HL-60 (cell line): ENCODE measurements around the gene GRID1.

Experiments
- DNase-seq, 2 experiments: peaks; one replicate each; pipeline ENCODE4 v3.0.0-alpha.2; 2010 to 2020; ENCODE audit warnings: low read depth in 1 of 2, low spot score in 1 of 2
- H3K27ac ChIP-seq: fragments of 250-450 bp; sonication (Bioruptor Pico); replicated peaks from 2 replicates; pipeline ENCODE4 v1.5.1; 2020; ENCODE audit warnings: mild to moderate bottlenecking, moderate library complexity
- H3K27me3 ChIP-seq: fragments of 250-450 bp; sonication (Bioruptor Pico); 2 replicates; pipeline ENCODE4 v1.5.1; 2021; ENCODE audit warnings: mild to moderate bottlenecking, moderate library complexity; ENCODE audit not compliant: insufficient read depth, poor library complexity, severe bottlenecking
- H3K4me3 ChIP-seq: replicated peaks from 2 replicates; pipeline ENCODE4 v1.5.1; 2011; ENCODE audit warnings: mild to moderate bottlenecking, control low read depth, low read length; ENCODE audit not compliant: insufficient read depth
- GABPA ChIP-seq: IDR thresholded peaks from 2 replicates; pipeline ENCODE4 v1.6.1; 2012; ENCODE audit warnings: low read depth
- POLR2AphosphoS5 ChIP-seq: IDR thresholded peaks from 2 replicates; pipeline ENCODE4 v1.6.1; 2012; ENCODE audit warnings: low read depth
- SPI1 ChIP-seq: IDR thresholded peaks from 2 replicates; pipeline ENCODE4 v1.6.1; 2012; ENCODE audit warnings: low read depth, mild to moderate bottlenecking, borderline replicate concordance
- TF ChIP-seq, protein P1 (sequence below): IDR thresholded peaks from one replicate; pipeline ENCODE4 v1.5.1; 2011; ENCODE audit warnings: low read length, control low read depth, inconsistent platforms; ENCODE audit not compliant: insufficient read depth
- TF ChIP-seq, protein P2 (sequence below): IDR thresholded peaks from 2 replicates; pipeline ENCODE4 v1.6.1; 2012; ENCODE audit warnings: low read depth; ENCODE audit not compliant: insufficient replicate concordance

The GRID1 gene

GRCh38 chr10:86172301-86172700 lies 194.3 kb downstream of the GRID1 start:
- Histone ChIP-seq H3K27me3 (no peaks in the 10 kb centered on the region), H3K27ac (no peak overlapping the region), H3K4me3 (no peak overlapping the region)
- DNase-seq = no peak
- TF ChIP-seq, protein P1, sequence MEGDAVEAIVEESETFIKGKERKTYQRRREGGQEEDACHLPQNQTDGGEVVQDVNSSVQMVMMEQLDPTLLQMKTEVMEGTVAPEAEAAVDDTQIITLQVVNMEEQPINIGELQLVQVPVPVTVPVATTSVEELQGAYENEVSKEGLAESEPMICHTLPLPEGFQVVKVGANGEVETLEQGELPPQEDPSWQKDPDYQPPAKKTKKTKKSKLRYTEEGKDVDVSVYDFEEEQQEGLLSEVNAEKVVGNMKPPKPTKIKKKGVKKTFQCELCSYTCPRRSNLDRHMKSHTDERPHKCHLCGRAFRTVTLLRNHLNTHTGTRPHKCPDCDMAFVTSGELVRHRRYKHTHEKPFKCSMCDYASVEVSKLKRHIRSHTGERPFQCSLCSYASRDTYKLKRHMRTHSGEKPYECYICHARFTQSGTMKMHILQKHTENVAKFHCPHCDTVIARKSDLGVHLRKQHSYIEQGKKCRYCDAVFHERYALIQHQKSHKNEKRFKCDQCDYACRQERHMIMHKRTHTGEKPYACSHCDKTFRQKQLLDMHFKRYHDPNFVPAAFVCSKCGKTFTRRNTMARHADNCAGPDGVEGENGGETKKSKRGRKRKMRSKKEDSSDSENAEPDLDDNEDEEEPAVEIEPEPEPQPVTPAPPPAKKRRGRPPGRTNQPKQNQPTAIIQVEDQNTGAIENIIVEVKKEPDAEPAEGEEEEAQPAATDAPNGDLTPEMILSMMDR = no peak
- TF ChIP-seq GABPA = no peak
- TF ChIP-seq, protein P2, sequence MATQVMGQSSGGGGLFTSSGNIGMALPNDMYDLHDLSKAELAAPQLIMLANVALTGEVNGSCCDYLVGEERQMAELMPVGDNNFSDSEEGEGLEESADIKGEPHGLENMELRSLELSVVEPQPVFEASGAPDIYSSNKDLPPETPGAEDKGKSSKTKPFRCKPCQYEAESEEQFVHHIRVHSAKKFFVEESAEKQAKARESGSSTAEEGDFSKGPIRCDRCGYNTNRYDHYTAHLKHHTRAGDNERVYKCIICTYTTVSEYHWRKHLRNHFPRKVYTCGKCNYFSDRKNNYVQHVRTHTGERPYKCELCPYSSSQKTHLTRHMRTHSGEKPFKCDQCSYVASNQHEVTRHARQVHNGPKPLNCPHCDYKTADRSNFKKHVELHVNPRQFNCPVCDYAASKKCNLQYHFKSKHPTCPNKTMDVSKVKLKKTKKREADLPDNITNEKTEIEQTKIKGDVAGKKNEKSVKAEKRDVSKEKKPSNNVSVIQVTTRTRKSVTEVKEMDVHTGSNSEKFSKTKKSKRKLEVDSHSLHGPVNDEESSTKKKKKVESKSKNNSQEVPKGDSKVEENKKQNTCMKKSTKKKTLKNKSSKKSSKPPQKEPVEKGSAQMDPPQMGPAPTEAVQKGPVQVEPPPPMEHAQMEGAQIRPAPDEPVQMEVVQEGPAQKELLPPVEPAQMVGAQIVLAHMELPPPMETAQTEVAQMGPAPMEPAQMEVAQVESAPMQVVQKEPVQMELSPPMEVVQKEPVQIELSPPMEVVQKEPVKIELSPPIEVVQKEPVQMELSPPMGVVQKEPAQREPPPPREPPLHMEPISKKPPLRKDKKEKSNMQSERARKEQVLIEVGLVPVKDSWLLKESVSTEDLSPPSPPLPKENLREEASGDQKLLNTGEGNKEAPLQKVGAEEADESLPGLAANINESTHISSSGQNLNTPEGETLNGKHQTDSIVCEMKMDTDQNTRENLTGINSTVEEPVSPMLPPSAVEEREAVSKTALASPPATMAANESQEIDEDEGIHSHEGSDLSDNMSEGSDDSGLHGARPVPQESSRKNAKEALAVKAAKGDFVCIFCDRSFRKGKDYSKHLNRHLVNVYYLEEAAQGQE = no peak
- TF ChIP-seq POLR2AphosphoS5 = no peak

- Histone ChIP-seq H3K27ac (peak overlapping the region; percentile 73), H3K27me3 (no peaks in the 10 kb centered on the region), H3K4me3 (no peak overlapping the region)
- TF ChIP-seq POLR2AphosphoS5 = 0 out of 2 replicates have a peak, but pooled peaks have one; percentile 34
- TF ChIP-seq, protein P1 = no peak
- TF ChIP-seq, protein P2 = no peak
- peak; percentile 100 for TF ChIP-seq SPI1
- DNase-seq = peak; percentile 15 to 87
Observed at GRCh38 chr10:86170255-86171108, 196.1 kb downstream of the GRID1 start.

- H3K27ac ChIP-seq = peak overlapping the region; percentile 73
- H3K4me3 ChIP-seq = no peak overlapping the region
- TF ChIP-seq SPI1 (peak; percentile 75; the same call in 1 of the 2 replicates), GABPA (no peak)
- DNase-seq = peak in 1 of 2 experiments; percentile 38
- no peaks in the 10 kb centered on the region for H3K27me3 ChIP-seq
Observed at GRCh38 chr10:86169506-86170254, 196.9 kb downstream of the GRID1 start.

DNA sequence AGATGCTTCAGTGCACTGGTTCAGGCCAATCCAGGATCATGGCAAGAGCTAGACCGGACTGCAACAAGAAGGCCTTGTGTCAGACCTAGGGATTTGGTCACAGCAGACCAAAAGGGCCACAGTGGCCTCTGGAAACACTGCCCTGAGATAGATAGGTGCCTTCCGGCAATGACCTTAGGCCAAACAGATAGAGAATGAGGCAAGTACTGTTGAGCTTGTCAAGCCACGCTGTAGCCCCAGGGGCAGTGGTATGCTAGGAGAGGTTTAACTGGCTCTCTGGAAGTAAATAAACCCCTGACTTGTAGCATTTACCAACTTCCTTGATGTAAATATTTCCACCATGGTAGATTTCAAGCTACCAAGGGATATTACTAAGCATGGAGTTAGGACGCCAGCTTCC lies 197.5 kb downstream of the GRID1 start:
- Histone ChIP-seq H3K27ac (no peak overlapping the region), H3K27me3 (no peaks in the 10 kb centered on the region), H3K4me3 (no peak overlapping the region)
- no peak for DNase-seq
- TF ChIP-seq POLR2AphosphoS5 (no peak), SPI1 (no peak), GABPA (no peak)
- TF ChIP-seq, protein P1 = no peak
- TF ChIP-seq, protein P2 = no peak
